Measurements from ENCODE around the gene ZNF592.

ZNF592 gene

GRCh38 chr15:84761607-84762131, 13.3 kb downstream of the ZNF592 start:
- Mint-ChIP-seq H3K4me3 (no peak overlapping the region), H3K4me1 (peaks cover 11% of the 10 kb centered on the region), H3K27me3 (no peaks in the 10 kb centered on the region), H3K36me3 (peaks cover 3% of the 10 kb centered on the region), H3K9me3 (no peaks in the 10 kb centered on the region), H3K27ac (no peak overlapping the region)

GRCh38 chr15:84762840-84763572, 14.6 kb downstream of the ZNF592 start:
- H3K4me3 Mint-ChIP-seq = no peak overlapping the region
- H3K4me1 Mint-ChIP-seq = peaks cover 5% of the 10 kb centered on the region
- no peak overlapping the region for H3K27ac Mint-ChIP-seq
- no peaks in the 10 kb centered on the region for H3K27me3 Mint-ChIP-seq
- no peaks in the 10 kb centered on the region for H3K9me3 Mint-ChIP-seq
- H3K36me3 Mint-ChIP-seq = peaks cover 3% of the 10 kb centered on the region

GRCh38 chr15:84764585-84764984, 16.2 kb downstream of the ZNF592 start:
- Mint-ChIP-seq H3K36me3 (peaks cover 8% of the 10 kb centered on the region), H3K4me1 (peaks cover 12% of the 10 kb centered on the region), H3K27me3 (no peaks in the 10 kb centered on the region), H3K4me3 (no peak overlapping the region), H3K27ac (peak overlapping the region; percentile 32), H3K9me3 (no peaks in the 10 kb centered on the region)

GRCh38 chr15:84764989-84765388, 16.6 kb downstream of the ZNF592 start:
- Mint-ChIP-seq H3K27ac (peak overlapping the region; percentile 51), H3K27me3 (no peaks in the 10 kb centered on the region), H3K4me1 (peaks cover 16% of the 10 kb centered on the region), H3K4me3 (no peak overlapping the region), H3K36me3 (peaks cover 11% of the 10 kb centered on the region), H3K9me3 (no peaks in the 10 kb centered on the region)

- Mint-ChIP-seq H3K4me3 (no peak overlapping the region), H3K4me1 (peaks cover 21% of the 10 kb centered on the region), H3K27ac (no peak overlapping the region), H3K36me3 (peaks cover 13% of the 10 kb centered on the region), H3K9me3 (no peaks in the 10 kb centered on the region), H3K27me3 (no peaks in the 10 kb centered on the region)
These were observed 17.3 kb downstream of the ZNF592 start for GRCh38 chr15:84765675-84766074.

GRCh38 chr15:84766461-84767035, 18.2 kb downstream of the ZNF592 start:
- Mint-ChIP-seq H3K27ac (no peak overlapping the region), H3K27me3 (no peaks in the 10 kb centered on the region), H3K36me3 (peaks cover 16% of the 10 kb centered on the region), H3K9me3 (no peaks in the 10 kb centered on the region), H3K4me1 (peaks cover 28% of the 10 kb centered on the region), H3K4me3 (no peak overlapping the region)

- Mint-ChIP-seq H3K9me3 (no peaks in the 10 kb centered on the region), H3K36me3 (peaks cover 17% of the 10 kb centered on the region), H3K27ac (peak overlapping the region; percentile 69), H3K4me3 (no peak overlapping the region), H3K4me1 (peaks cover 47% of the 10 kb centered on the region), H3K27me3 (no peaks in the 10 kb centered on the region)
These were observed 23.6 kb downstream of the ZNF592 start for GRCh38 chr15:84772031-84772430.

GRCh38 chr15:84772467-84772866, 24.1 kb downstream of the ZNF592 start:
- Mint-ChIP-seq H3K27ac (no peak overlapping the region), H3K27me3 (no peaks in the 10 kb centered on the region), H3K4me1 (peaks cover 47% of the 10 kb centered on the region), H3K36me3 (peaks cover 17% of the 10 kb centered on the region), H3K4me3 (no peak overlapping the region), H3K9me3 (no peaks in the 10 kb centered on the region)

- peak overlapping the region; percentile 19 for H3K27ac Mint-ChIP-seq
These were observed 25.3 kb downstream of the ZNF592 start for GRCh38 chr15:84773716-84774115.

GRCh38 chr15:84775867-84776449, 27.6 kb downstream of the ZNF592 start:
- H3K4me1 Mint-ChIP-seq = peaks cover 45% of the 10 kb centered on the region
- no peaks in the 10 kb centered on the region for H3K9me3 Mint-ChIP-seq
- no peak overlapping the region for H3K4me3 Mint-ChIP-seq
- no peaks in the 10 kb centered on the region for H3K27me3 Mint-ChIP-seq
- peaks cover 5% of the 10 kb centered on the region for H3K36me3 Mint-ChIP-seq
- peak overlapping the region; percentile 30 for H3K27ac Mint-ChIP-seq

More at GRCh38 chr15:84773716-84774115, 25.3 kb downstream of the ZNF592 start:
- H3K9me3 Mint-ChIP-seq = no peaks in the 10 kb centered on the region
- H3K4me3 Mint-ChIP-seq = no peak overlapping the region
- H3K36me3 Mint-ChIP-seq = peaks cover 17% of the 10 kb centered on the region
- H3K4me1 Mint-ChIP-seq = peaks cover 54% of the 10 kb centered on the region
- H3K27me3 Mint-ChIP-seq = no peaks in the 10 kb centered on the region

- H3K4me3 Mint-ChIP-seq = no peak overlapping the region
- peaks cover 30% of the 10 kb centered on the region for H3K4me1 Mint-ChIP-seq
- no peaks in the 10 kb centered on the region for H3K27me3 Mint-ChIP-seq
- no peaks in the 10 kb centered on the region for H3K9me3 Mint-ChIP-seq
- H3K36me3 Mint-ChIP-seq = peaks cover 4% of the 10 kb centered on the region
- H3K27ac Mint-ChIP-seq = peak overlapping the region; percentile 12
These were observed 29.8 kb downstream of the ZNF592 start for GRCh38 chr15:84778194-84778593.

GRCh38 chr15:84780492-84780891, 32.1 kb downstream of the ZNF592 start:
- Mint-ChIP-seq H3K4me3 (no peak overlapping the region), H3K4me1 (peaks cover 31% of the 10 kb centered on the region), H3K27me3 (no peaks in the 10 kb centered on the region), H3K36me3 (no peaks in the 10 kb centered on the region), H3K27ac (no peak overlapping the region), H3K9me3 (no peaks in the 10 kb centered on the region)

GRCh38 chr15:84781495-84781894, 33.1 kb downstream of the ZNF592 start:
- H3K4me3 Mint-ChIP-seq = no peak overlapping the region
- H3K36me3 Mint-ChIP-seq = no peaks in the 10 kb centered on the region

GRCh38 chr15:84782346-84782745, 34.0 kb downstream of the ZNF592 start:
- Mint-ChIP-seq H3K9me3 (no peaks in the 10 kb centered on the region), H3K36me3 (no peaks in the 10 kb centered on the region), H3K27ac (no peak overlapping the region), H3K27me3 (no peaks in the 10 kb centered on the region), H3K4me1 (peaks cover 40% of the 10 kb centered on the region), H3K4me3 (no peak overlapping the region)

More at GRCh38 chr15:84781495-84781894, 33.1 kb downstream of the ZNF592 start:
- H3K4me1 Mint-ChIP-seq = peaks cover 37% of the 10 kb centered on the region
- no peaks in the 10 kb centered on the region for H3K9me3 Mint-ChIP-seq
- no peaks in the 10 kb centered on the region for H3K27me3 Mint-ChIP-seq
- no peak overlapping the region for H3K27ac Mint-ChIP-seq

GRCh38 chr15:84783493-84784251, 35.3 kb downstream of the ZNF592 start:
- H3K9me3 Mint-ChIP-seq = no peaks in the 10 kb centered on the region
- H3K4me3 Mint-ChIP-seq = no peak overlapping the region
- H3K4me1 Mint-ChIP-seq = peaks cover 46% of the 10 kb centered on the region
- H3K27me3 Mint-ChIP-seq = no peaks in the 10 kb centered on the region
- H3K27ac Mint-ChIP-seq = no peak overlapping the region
- H3K36me3 Mint-ChIP-seq = peaks cover 3% of the 10 kb centered on the region
